HG02852 (cell line): ENCODE data around the gene AP4M1.

Experiments
- ATAC-seq: cut with Tn5 transposase; IDR thresholded peaks from one replicate; pipeline ENCODE4 v1.9.1; 2021; ENCODE audit warnings: mild to moderate bottlenecking, moderate library complexity; ENCODE audit not compliant: unreplicated experiment

Gene AP4M1

GRCh38 chr7:100101016-100101862 lies at the start of gene AP4M1, which contains the start of gene MCM7:
Gene AP4M1, plus strand, starts transcription at chr7:100101643. Its CDS starts 72 bp downstream, at chr7:100101715.
Gene MCM7, minus strand, starts transcription at chr7:100101397. Its CDS starts 103 bp downstream, at chr7:100101294.
- peak; percentile 83 for ATAC-seq

- ATAC-seq, result no peak
Measured at GRCh38 chr7:100053215-100053614, 48.2 kb upstream of the AP4M1 start.

GRCh38 chr7:100057006-100057405 lies 44.4 kb upstream of the AP4M1 start:
- no peak for ATAC-seq

- ATAC-seq, result no peak
Measured at GRCh38 chr7:100059251-100059739, 42.1 kb upstream of the AP4M1 start.

GRCh38 chr7:100061518-100062193 lies 39.8 kb upstream of the AP4M1 start:
- ATAC-seq, result no peak

- ATAC-seq, result no peak
Measured at GRCh38 chr7:100063376-100063775, 38.1 kb upstream of the AP4M1 start.

- no peak for ATAC-seq
Measured at GRCh38 chr7:100064162-100064561, 37.3 kb upstream of the AP4M1 start.

GRCh38 chr7:100065452-100066186 lies 35.8 kb upstream of the AP4M1 start:
- ATAC-seq, result no peak

- no peak for ATAC-seq
Measured at GRCh38 chr7:100066953-100067352, 34.5 kb upstream of the AP4M1 start.

- no peak for ATAC-seq
Measured at GRCh38 chr7:100069991-100070390, 31.5 kb upstream of the AP4M1 start.

GRCh38 chr7:100071018-100071723 lies 30.3 kb upstream of the AP4M1 start:
- no peak for ATAC-seq

- ATAC-seq, result no peak
Measured at GRCh38 chr7:100072462-100072861, 29.0 kb upstream of the AP4M1 start.

- ATAC-seq, result no peak
Measured at GRCh38 chr7:100074841-100075240, 26.6 kb upstream of the AP4M1 start.

- ATAC-seq, result no peak
Measured at GRCh38 chr7:100075418-100075817, 26.0 kb upstream of the AP4M1 start.

GRCh38 chr7:100077205-100077604 lies 24.2 kb upstream of the AP4M1 start:
- no peak for ATAC-seq

GRCh38 chr7:100079024-100079560 lies 22.4 kb upstream of the AP4M1 start:
- ATAC-seq, result no peak

GRCh38 chr7:100080907-100081534 lies 20.4 kb upstream of the AP4M1 start:
- peak; percentile 19 for ATAC-seq

- peak; percentile 75 for ATAC-seq
Measured at GRCh38 chr7:100081535-100082102, 19.8 kb upstream of the AP4M1 start, which contains the start of gene ZNF3. Gene ZNF3, minus strand, starts transcription at chr7:100081723. Its CDS starts 4,366 bp downstream, at chr7:100077357.

- ATAC-seq, result no peak
Measured at GRCh38 chr7:100082978-100083377, 18.5 kb upstream of the AP4M1 start.
